ENCODE data around the gene CDH4.

GRCh38 chr20:61922411-61922810 is 670.4 kb downstream of the CDH4 start:
- TF ChIP-seq POLR2A (IDR thresholded peaks at IDR 0.05; ENCODE audit: low read length) (no peak), GATA1 (IDR thresholded peaks at IDR 0.05; ENCODE audit: low read depth, low read length) (no peak)
